ENCODE measurements around the gene ADGRG7.
"Not testable (repeated sequence)": the region's sequence is repeated elsewhere in the genome, so short reads cannot be mapped to it uniquely, and the experiment has no call there.

ADGRG7 gene, protein sequence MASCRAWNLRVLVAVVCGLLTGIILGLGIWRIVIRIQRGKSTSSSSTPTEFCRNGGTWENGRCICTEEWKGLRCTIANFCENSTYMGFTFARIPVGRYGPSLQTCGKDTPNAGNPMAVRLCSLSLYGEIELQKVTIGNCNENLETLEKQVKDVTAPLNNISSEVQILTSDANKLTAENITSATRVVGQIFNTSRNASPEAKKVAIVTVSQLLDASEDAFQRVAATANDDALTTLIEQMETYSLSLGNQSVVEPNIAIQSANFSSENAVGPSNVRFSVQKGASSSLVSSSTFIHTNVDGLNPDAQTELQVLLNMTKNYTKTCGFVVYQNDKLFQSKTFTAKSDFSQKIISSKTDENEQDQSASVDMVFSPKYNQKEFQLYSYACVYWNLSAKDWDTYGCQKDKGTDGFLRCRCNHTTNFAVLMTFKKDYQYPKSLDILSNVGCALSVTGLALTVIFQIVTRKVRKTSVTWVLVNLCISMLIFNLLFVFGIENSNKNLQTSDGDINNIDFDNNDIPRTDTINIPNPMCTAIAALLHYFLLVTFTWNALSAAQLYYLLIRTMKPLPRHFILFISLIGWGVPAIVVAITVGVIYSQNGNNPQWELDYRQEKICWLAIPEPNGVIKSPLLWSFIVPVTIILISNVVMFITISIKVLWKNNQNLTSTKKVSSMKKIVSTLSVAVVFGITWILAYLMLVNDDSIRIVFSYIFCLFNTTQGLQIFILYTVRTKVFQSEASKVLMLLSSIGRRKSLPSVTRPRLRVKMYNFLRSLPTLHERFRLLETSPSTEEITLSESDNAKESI

DNA sequence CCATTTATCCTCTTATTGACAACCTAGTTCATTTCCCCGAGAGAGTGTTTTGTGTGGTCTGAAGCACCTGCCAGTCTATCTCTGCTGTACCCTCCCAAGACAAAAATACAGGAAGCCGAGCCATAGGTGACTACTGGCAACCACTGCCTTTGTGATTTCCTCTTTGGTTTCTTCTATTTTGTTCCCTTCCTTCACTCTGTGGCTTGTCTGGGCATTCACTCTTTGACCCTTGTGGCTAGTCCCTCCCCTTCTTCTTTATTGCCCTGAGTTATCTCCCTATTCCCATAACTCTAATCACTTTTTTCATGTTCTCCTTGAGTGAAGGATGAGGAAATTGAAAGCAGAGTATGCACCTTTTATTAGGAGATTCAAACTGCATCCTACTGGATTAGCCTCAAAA lies at the start of gene ADGRG7:
ADGRG7 (plus strand) TSS at position 297 of the 400 bp plus-strand sequence. CDS start 256 bp downstream, outside the sequence.
- DNase-seq, result no peak

DNA sequence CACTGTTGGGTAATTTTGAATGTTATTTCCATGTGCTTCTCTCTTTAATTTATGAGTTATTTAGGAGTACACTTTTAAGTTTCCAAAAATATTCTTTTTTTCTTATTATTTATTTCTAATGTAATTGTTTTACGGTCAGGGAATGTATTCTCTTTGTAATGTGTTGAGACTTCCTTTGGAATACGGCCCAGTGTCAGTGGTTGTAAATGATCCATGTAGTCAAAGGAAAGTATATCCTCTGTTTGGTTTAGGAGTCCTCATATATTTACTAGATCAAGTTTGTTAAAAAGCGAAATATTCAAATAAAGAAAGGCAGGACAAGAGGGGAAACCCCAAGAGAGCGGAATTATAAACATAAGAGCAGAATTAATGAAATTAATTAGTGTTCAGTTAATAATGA lies 49.0 kb upstream of the ADGRG7 start:
- DNase-seq, result no peak

DNA sequence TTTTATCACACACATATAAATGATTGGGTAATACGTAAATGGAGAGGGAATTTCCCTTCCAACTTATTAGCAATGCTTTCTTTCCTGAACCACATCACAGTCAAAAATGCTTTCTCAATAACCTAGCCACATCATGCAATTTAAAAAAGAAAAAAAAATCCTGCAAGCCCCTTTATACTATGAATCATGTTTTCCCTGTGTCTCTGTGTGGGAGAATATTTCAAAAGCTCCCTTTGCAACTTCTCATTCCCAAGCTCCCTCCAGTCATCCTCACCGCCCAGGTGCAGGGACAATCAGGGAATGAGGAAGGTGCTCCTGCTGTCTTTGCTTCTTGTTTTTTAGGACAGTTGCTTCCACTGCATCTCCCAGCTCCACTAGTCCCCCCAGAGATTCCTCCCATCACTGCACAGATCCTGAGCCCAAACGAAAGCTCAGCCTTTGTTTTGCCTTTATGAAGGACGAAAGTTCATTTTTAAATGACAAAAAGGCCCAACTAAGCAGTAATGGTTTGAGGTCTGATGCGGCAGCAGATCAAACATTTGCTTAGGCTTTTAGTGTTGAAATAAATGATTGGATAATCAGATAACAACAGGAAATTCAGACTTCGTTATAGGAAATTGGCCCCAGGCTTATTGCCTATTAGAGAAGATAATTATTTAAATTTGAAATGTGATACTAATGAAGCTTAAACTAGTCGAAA lies 47.8 kb upstream of the ADGRG7 start:
- DNase-seq, result no peak

DNA sequence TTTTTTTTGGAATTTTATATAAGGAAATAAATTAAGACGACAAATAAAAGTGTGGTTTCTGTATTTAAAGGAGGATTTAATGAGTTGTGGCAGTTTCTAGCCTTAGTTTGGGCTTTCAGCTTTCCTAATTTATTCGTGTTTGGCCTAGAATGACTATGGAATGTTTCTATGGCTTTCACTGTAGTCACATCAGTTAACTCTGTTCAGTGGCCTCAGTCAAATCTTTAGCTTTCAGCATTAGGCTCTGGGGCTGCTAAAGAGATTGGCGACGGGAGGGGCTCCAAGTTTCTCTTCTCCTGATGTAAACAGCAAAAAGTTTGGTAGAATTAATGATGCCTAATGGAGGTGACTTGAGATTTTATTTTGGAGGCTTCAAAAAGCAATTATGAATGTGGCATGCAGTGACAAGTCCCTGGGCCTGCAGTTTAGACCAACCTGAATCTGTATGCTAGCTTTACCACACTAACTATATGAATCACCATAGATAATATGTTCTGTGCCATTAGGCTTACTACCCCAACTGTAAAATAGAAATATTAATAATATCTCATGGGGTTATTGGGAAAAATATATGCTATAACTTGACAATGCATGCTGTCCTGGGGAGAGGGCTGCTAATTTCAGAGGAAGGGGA lies 47.1 kb upstream of the ADGRG7 start:
- no peak for DNase-seq

DNA sequence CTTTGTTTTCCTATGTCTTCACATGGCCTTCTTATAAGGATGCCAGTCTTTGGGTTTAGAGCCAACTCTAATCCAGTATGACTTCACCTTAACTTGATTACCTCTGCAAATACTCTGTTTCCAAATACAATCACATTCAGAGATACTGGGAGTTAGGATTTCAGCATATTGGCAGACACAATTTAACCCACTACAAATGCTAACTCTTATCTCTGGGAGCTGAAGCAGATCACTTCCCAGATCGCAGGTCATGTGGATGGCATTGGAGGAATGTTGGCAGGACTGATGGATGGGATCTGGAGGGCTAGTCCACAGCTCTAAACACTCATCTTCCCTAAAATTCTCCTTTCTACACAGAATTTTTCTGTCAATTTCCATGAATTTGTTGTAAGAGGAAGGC lies 46.2 kb upstream of the ADGRG7 start:
- no peak for DNase-seq

DNA sequence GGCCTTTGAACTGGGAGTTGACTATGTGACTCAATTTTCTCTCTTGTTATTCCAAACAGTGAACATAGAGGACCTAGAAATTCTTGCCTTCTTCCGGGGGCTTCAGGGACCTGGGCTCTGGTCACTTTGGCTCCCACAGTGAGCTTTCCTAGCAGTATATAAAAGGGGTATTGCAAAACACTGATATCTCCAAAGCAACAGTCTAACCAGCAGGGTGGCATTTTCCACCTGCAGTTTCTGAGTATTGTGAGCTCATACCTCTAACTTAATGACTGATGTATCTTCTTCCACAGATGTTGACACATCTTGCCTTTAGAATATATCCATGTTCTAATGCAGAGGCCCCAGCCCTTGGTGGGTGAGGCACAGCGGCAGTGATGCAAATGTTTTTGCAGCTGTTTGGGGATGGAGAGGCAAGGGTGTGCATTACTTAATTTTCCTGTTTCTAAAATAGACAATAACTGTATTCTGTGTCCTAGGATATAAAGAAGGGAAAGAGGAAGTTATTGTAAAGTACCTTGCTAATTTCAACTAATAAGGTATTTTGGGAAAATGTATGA lies 45.7 kb upstream of the ADGRG7 start:
- DNase-seq, result no peak

DNA sequence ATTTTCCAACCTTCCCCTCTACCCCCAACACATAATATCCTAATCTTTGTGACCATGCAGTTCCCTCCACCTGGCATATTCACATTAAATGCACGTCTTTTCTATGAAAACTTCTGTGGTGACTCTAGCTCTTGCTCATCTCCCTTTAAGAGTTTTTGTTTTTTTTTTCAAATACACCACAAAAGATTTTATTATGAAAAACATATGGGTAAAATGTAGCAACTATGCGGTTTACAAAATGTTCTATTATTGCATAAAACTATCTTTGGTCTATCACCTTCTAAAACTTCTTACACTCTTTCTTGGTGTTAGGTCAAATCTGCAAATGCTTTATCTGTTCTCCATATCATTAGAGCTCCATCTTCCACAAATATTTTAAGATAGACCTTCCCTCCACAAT lies 38.6 kb upstream of the ADGRG7 start:
- no peak for DNase-seq

DNA sequence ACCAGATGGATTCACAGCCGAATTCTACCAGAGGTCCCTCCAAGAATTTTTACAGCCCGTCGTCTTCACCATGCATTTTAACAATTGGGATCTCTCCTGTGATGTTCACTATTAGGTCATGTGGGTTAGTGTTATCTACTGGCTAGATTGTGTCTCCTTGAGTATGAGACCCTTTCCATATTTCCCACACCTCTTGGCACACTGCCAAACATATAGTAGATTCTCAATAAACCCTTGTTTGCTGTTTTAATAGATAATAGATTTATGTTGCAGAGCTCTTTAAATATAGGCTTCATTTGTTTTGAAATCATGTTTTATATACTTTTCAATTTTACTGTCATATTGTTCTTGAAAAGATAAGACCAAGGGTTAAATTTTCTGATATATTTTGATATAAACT lies 34.9 kb upstream of the ADGRG7 start:
- DNase-seq, result no peak

DNA sequence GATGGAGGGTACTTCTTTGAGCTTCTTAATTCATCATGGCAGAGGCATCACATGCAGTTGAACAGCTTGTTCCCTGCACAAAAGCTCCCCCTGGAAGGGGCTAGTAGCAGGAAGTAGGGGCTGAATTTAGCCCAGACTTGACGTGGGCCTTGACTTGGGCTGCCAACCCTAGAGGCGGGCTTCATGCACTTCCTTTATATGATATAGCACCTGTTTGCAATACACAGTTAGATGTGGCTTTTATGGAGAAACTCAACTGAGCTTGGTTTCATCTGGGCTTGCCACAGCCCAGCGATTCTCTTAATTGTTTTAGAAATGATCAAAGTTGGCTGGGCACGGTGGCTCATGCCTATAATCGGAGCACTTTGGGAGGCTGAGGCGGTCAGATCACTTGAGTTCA lies 33.7 kb upstream of the ADGRG7 start:
- DNase-seq, result no peak

DNA sequence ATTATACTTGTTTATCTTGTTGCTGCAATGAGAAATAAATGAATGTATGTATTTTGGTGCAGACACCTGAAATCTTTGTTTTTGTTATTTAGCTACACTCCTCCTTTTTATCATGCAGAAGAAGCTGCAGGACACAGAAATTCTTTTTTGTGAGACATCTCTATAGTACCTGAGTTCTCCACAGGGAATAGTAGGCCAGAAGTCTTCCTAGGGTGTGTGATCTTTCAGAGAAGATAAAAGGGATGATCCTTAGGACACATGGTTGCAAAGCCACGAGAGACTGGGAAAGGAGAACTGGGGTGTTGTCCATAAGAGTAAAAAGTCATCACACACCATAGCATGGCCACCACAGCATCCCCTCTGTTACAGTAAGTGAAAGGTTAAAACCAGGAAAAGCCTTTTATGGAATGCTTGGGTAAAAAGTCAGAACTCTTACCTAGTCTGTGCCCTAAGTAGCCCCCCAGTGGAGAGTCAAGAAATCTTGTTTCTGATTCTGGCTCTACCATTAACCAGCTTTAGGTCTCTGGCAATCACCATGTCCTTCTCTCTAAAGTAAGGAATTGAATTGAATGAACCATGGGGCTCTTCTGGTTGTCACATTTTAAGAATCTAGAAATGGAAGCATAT lies 31.9 kb upstream of the ADGRG7 start:
- DNase-seq, result no peak

DNA sequence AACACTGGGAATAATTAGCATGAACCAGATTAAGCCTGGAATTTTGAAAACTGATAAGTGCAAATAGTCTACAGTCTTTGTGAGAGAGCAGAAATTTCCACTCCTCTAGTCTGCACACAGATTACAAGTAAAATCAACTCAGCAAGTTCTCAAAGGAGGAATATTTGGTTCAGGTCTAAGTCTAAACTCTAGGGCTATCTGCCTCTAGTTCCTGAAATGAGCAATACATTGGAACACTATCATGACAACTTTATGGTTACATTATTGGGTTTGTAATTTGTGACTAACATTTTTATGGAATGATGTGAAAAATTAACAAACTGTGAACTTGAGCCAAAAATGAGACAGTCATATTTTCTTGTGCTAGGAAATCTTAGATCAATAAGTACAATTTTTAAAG lies 30.8 kb upstream of the ADGRG7 start:
- no peak for DNase-seq

DNA sequence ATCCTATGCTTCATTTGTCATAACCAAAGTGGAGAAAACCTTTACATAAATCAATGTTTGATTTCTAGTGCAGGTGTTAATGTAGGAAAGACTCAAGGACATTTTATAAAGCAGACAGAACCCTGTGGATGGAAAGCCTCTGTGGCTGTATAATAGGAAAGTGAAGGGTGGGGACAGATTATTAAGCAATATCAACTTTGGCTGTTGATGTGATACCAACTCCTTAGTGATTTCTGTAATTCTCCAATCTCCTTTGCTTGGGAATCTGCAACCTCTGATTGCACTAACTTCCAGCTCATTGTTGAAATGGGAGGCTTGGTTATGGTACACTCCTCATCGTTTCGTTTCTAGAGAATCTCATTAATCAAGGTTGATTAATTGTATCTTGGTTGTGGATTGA lies 29.3 kb upstream of the ADGRG7 start:
- no peak for DNase-seq

DNA sequence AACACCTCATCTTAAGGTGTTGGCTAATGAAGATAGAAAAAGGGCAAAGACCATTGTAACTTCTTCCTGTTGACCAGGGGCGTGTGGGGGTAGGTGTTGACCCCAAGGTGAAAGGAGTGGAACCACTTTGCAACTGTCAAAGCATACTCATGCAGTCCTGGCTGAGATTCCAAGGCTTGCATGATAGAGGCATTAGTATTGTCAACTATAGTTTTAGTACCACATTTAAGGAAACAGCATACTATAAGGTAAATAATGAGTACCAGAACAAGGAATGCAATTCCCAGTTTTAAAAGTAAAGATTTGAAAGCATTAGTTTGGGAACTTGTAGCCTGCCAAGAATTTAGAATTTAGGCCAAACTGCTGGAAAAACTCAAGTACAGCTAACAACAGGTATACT lies 27.8 kb upstream of the ADGRG7 start:
- DNase-seq, result no peak

DNA sequence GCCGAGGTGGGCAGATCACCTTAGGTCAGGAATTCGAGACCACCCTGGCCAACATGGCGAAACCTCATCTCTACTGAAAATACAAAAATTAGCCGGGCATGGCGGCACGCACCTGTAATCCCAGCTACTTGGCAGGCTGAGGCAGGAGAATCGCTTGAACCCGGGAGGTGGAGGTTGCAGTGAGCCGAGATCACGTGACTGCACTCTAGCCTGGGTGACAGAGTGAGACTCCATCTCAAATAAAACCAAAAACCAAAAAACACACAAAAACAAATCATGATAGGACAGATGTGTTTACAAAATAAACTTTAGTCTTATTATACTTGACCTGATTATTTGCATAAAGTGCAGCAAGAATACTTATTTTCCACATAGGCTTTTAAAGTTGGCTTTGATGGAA lies 27.2 kb upstream of the ADGRG7 start:
- not testable (repeated sequence) for DNase-seq

DNA sequence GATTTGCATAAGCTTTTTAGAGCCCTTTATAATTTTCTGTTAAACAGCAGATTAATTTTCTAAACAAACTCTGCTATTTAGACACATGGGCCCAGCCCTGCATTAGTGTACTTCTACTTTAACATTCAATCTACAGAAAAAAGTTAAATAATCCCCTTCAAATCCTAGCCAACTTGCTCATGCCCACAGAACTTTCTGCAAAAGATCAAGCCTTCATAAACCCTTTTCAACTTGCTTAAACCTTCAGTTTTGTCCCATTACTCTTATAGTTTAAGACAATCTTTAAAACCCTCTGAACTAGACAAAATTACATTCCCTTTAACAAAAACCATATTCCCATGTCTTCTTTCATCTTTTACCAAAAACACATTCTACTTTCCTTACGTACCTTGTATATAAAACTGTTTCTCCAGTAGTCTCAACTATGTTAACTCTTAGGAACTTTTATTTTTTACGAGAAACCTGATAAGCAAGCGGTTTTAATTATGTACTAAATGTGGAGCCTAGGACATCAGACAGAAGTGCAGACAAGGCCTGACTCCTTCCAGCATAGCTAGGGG lies 25.2 kb upstream of the ADGRG7 start:
- no peak for DNase-seq

DNA sequence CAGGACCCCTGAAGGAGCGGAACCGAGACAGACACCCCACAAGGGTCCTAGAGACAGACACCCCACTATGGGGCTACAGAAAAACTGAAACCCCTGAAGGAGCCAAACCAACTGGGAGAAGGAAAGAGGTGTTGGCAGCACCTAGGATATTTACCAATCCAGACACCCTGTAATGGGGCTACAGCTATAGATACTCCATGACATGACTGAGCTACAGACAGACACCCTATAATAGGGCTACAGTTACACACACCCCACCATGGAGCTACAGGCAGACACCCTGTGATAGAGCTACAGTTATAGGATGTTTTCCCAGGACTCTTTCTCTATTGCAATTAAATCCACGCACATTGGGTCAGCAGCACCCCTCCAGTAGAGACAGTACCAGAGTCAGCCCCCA lies 22.6 kb upstream of the ADGRG7 start:
- DNase-seq, result no peak

DNA sequence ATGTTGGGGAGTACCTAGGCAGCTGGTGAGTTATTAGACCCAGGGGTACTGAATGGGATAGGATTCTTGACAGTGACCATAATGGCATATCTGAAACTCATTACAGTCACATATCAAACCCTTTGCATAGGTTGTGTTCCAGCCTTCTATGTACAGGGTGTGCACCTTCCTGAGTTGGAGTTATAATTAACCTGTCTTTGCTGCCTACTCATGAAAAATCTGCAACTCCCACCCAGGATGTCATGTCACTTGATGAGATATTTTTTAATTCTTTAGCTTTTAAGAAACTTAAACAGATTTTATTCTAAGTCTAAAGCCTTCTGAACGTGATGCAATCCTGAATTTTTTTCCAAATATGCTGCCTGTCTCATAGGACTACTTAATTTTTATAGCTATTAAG lies 21.1 kb upstream of the ADGRG7 start:
- no peak for DNase-seq

DNA sequence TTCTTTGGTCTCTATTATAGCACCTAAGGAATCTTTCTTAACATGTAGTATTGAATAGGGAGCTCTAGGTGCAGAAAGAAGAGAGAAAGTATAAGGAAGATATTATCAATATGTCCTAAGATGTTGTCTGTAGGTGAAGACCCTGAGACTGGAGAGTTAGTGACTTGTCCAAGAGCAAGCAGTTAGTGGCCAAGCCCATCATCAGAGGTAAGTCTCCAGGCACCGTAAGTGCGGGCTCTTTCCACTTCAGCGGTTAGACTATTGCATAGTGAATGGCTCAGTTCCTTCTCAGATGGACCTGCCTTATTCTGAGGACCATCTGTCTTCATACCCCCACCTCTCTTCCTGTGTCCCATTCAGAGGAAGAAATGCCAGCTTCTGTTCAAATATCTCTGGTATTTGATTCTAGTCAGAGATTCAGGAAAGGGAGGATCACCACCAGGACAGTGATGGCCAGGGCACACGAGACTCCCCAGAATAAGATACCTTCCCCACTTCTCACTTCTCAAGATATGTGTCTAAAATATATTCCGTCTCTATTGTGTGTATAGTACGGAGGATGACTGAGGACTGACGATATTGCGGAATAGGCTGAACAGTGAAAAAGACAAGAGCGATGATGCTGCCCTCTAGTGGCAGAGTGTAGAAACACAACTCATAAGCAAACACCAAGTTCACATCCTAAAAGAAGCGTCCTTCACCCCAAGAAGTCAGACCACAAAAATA lies 19.1 kb upstream of the ADGRG7 start:
- peak in 11 of 14 donors; percentile 3 to 54 (median 19) for DNase-seq

DNA sequence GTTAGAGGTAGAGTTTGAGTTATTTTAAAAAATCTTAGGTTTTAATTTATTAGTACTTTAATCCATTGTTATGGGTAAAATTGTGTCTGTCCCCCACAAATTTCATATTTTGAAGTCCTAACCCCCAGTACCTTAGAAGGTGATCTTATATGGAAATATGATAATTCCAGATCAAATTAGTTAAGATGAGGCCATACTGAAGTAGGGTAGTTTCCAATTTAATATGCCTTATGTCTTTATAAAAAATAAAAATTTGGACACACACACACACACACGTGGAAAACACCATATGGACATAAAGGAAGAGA lies 18.6 kb upstream of the ADGRG7 start:
- DNase-seq, result no peak

DNA sequence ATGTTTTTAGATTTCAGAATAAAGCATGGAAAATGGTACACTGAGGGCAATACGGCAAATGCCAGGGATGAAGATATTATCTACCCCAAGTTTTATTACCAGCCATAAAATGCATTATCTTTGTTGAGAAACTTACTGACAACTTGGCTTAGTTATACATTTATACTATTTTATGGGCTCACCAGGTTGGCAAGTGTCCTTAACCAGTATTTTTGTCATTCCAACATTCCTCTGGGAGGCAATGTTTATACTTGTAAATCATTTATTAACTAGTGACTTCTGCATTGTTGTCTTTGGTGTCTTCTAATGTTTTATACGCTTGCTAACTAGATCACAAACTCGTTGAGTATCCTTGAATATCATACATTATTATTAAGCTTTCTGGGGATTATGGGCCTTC lies 18.0 kb upstream of the ADGRG7 start:
- no peak for DNase-seq

Data from C1 segment of cervical spinal cord (tissue), 14 donors.